ENCODE data around the gene PRKCSH. TPM values are rescaled to one million over a fixed set of nuclear protein-coding genes. Genes with fewer than 3 reads are reported as not detected.
"Not testable (repeated sequence)": the region's sequence is repeated elsewhere in the genome, so short reads cannot be mapped to it uniquely, and the experiment has no call there.

The PRKCSH gene
- polyA plus RNA-seq, 1 donor: 321 TPM

DNA sequence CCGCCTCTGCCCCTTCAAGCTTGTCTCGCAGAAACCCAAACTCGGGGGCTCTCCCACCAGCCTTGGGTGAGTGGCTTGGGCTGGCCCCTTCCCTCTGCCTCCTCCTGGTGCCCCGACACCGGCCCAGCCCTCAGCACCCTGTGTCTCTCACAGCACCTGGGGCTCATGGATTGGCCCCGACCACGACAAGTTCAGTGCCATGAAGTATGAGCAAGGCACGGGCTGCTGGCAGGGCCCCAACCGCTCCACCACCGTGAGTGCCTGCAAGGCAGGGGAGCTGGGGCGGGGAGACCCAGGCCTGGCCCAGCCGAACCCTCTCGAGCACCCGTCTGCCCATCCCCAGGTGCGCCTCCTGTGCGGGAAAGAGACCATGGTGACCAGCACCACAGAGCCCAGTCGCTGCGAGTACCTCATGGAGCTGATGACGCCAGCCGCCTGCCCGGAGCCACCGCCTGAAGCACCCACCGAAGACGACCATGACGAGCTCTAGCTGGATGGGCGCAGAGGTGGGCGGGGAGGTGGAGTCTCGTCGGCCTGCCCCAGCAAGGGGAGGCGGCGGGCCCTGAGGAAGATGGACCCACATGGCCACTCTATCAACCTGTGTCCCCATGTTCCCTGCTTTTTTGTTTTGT lies 13.6 kb downstream of the PRKCSH start:
- DNase-seq: no peak

DNA sequence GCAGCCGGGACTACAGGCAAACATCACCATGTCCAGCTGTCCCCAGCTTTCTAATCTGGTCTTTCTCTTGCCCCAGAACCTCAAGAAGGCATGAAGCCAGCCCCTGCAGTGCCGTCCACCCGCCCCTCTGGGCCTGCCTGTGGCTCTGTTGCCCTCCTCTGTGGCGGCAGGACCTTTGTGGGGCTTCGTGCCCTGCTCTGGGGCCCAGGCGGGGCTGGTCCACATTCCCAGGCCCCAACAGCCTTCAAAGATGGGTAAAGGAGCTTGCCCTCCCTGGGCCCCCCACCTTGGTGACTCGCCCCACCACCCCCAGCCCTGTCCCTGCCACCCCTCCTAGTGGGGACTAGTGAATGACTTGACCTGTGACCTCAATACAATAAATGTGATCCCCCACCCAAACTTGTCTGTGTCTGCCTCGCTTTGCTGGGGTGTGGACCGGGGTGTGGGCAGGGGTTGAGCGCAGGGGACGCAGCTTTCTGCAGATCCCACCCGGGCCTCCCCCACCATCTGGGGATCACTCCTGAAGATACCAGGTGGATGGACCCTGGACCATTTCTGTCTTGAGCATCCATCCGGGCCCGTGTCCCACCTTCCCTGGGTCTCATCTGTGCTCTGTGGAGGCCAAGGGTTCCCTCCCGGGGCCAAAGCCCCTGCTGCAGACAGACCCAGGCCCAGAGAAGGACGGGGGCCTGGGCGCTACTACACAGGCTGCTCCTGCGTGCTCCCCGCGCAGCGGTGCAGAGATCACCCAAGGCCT lies 15.3 kb downstream of the PRKCSH start:
- DNase-seq: no peak

- DNase-seq: no peak
Measured at GRCh38 chr19:11451327-11451870, 16.0 kb downstream of the PRKCSH start.

DNA sequence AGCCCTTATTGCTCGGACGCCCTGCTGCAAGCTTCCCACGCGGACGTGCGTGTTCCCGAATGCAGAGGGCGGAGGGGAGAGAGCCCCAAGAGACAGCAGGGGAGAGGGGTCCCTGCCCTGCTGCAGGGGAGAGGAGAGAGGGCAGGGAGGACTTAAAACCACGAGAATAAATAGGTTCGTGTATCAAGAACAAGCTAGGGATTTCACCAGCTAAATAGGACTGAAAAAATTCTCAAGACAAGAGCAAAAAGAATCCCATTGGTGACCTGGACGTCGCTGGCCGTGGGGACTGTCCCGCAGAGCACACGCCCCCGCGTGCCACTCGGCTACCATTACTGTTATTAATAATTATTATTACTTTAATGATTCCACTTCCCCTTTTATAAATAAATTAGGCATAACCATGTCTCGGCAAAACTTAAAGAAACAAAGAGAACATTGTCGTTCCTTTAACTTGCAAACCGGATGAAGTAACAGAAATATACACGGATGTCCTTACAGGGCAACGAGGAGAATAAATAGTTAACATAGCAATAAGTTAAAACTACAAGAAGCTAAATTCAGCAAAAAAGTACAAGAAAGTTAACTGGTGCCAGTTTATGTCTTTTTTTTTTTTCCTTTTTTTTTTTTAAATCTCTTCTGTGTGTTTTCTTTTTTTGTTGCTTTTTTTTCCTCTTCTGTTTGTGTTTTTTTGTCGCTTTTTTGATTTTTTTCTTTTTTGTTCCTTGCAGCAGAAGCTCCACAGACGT lies 16.6 kb downstream of the PRKCSH start:
- DNase-seq: no peak

DNA sequence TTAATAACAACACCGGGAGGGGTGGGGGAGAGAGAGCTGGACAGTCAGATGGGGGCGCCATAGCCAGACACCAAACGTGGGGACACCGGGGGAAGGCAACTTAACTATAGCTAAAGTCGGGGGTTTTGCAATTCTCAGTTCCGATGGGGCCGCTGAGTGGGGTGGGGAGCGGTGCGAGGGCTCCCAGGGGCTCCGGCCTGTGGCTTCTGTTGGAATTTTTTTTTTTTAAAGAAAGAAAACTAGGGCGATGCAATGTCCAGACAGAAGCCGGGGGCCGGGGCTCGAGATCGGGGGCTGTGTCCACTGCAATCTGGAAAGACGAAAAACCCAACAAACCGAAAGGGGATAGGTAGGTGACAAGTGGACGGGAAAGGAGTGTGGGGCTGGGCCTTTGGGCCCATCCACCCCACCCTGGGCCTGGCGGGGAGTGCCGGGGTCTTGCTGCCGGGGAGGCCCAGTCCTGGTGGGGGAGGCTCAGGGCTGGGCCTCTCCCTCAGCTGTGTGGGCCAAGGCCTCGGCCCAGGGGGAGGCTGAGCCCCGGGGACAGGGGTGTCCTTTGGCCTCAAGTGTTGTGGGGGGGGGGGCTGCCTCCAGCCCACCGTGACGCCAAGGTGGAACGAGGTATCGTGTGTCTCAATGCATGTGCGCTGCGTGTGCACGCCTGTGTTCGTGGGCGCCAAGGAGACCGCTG lies 17.3 kb downstream of the PRKCSH start:
- DNase-seq: no peak

DNA sequence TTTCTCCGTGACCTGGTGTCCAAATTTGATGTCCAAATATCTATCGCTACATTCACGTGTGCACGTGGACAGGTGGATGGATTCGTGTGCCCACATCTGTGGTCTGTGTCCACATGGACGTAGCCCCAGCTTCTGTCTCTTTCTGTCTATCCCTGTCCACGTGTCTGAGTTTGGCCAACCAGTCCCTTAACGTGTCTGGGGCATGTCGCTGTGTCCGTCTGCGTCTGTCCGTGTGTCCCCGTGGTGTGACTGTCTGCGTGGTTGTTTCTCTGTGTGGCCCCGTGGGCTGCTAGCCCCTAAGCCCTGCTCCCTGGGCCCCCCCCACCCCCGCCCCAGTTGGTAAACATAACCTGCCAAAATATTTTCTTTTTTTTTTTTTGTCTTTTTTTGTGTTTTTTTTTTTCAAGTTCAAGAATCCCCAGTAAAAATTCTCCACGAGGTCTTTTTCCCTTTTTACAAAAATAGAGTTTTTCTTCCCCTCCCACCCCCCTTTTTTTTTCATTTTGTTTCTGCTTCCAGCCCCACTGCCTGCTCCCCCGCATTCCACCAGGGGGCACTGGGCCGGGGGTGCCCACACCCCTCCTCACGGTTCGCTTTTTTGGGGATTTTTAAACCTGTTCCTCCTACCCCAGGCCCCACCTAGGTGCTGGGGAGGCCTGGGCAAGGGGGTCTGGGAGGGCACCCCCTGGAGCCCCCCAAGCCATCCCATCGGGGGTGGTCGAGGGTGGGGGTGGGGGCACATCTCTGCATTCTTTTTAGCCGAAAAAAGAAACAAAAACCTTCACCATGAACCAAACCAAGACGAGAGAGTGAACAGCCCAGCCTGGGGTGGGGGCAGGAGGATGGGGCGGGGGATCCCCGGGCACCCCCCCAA lies 18.3 kb downstream of the PRKCSH start:
- DNase-seq: no peak

DNA sequence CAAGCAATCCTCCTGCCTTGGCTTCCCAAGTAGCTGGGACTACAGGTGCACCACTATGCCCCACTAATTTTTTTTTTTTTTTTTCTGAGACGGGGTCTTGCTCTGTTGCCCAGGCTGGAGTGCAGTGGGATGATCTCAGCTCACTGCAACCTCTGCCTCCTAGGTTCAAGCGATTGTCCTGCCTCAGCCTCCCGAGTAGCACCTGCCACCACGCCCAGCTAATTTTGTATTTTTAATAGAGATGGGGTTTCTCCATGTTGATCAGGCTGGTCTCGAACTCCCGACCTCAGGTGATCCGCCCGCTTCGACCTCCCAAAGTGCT lies 19.8 kb downstream of the PRKCSH start:
- not testable (repeated sequence) for DNase-seq

DNA sequence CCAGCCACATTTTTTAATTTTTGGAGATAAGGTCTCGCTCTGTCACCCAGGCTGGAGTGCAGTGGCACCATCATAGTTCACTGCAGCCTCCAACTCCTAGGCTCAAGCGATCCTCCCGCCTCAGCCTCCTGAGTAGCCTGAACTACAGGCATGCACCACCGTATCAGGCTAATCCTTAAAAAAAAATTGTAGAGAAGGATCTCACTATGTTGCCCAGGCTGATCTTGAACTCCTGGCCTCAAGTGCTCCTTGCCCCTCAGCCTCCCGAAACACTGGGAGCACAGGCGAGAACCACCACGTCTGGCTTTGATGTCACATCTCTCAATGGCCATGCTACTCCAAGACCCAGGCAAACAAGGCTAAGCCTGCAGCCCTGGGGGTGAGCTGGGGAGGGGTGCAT lies 21.2 kb downstream of the PRKCSH start:
- DNase-seq: no peak

DNA sequence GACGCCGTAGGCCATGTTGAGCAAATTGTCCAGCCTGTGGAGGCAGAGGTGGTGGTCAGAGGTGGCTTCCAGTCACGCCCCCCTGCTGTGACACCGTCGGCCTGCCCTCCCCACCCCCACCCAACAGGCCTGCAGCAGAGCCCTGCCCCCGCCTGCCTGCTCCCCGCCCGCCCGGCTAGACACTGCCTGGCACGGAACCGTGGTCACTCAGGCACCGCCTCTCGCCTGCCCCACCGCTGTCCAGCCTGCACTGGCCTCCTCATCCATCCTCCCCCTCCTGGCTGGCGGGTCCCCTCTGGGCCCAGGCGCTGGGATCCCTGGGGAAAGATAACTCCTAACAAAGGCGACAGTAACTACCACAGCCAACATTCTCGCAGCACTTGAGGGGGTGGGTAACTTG lies 21.7 kb downstream of the PRKCSH start:
- DNase-seq: no peak

GRCh38 chr19:11457831-11458230 lies 22.4 kb downstream of the PRKCSH start:
- no peak for DNase-seq

GRCh38 chr19:11458236-11458900 lies 22.9 kb downstream of the PRKCSH start:
- DNase-seq: no peak

DNA sequence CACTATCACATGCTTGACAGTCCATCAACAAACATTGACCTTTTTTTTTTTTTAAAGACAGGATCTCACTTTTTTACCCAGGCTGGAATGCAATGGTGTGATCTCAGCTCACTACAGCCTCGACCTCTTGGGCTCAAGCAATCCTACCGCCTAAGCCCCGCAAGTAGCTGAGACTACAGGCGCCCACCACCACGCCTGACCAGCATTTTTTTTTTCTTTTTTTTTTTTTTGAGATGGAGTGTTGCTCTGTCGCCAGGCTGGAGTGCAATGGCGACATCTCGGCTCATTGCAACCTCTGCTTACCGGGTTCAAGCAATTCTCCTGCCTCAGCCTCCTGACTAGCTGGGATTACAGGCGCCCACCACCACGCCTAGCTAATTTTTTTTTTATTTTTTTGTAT lies 23.5 kb downstream of the PRKCSH start:
- not testable (repeated sequence) for DNase-seq

DNA sequence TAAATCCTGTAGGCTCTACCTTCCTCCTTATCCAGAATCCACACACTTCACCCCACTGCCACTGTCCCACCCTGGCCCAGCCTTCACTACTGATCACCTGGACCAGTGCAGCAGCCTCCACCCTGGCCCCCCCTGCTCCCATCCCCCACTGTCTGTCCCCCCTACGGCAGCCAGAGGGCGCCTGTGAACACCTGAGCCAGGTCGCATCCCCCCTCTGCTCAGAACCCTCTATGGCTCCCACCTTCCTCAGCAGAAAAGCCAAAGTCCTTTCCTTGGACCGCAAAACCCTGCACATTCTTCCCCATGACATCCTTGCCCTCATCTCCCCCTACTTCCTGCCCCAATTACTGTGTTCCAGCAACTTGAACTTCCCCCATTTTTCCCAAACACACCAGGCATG lies 24.8 kb downstream of the PRKCSH start:
- DNase-seq: no peak

- DNase-seq: no peak
Measured at GRCh38 chr19:11461453-11461852, 26.0 kb downstream of the PRKCSH start.

DNA sequence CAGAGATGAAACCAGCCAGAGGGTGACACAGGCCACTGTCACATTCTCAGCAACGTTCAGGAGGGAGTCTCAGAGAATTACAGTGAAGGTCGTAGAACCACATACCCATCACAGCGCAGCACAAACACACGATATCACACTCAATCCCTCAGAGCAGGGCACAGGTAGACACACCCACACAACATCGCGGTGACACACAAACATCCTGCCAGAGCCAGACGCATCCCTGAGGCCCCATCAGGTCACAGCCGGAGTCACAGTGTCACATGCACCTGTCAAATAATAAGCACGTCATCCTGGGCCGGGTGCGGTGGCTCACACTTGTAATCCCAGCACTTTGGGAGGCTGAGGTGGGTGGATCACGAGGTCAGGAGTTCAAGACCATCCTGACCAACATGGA lies 28.0 kb downstream of the PRKCSH start:
- no peak for DNase-seq

DNA sequence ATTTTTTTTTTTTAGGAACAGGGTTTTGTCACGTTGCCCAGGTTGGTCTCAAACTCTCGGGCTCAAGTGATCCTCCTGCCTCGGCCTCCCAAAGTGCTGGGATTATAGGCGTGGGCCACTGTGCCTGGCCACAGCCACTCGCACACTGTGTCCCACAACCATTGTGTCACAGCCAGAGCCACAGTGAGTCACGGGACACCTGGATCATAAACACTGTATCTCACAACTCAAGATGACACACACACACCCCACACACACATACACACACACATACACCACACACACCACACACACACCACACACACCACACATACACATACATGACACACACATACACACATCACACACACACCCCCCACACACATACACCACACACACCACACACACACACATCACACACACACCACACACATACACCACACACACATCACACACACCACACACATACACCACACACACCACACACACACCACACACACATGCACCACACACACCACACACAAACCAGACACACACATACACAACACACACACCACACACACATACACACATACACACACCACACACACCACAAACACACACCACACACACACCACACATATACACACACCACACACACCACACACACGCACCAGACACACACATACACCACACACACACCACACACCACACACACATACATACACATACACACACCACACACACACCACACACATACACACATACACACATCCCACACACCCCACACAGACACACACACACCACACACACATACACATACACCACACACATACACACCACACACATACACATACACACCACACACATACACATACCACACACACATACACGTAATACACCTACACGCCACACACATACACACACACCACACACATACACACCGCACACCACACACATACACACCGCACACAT lies 29.2 kb downstream of the PRKCSH start:
- no peak for DNase-seq

DNA sequence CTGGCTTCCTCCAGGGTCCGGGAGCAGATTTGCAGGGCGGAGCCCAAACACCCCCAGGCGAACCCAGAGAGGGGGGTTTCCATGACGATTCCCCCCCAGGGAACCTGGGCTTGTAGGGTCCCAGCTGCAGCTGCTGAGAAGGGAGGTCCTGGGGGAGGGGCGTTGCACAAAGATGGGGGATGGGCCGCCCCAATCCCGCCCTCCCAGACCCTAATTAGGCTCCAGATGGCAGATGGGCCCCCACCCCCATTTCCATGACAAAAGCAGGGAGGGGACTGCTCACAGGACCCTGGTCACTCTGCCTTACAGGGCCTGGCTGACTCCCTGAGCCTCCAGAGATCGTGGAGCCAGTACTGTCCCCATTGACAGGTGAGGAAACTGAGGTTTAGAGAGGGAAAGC lies 30.2 kb downstream of the PRKCSH start:
- no peak for DNase-seq

GRCh38 chr19:11468266-11468845 lies 32.9 kb downstream of the PRKCSH start:
- not testable (repeated sequence) for DNase-seq

GRCh38 chr19:11473725-11474124 lies 38.3 kb downstream of the PRKCSH start:
- no peak for DNase-seq

All from left kidney (tissue), 2 donors.